NCI-H82 treated with DMSO at 0.1 percent for 48 hours (cell line): ENCODE measurements around the gene EPHA4.

ENCODE experiments used
- DNase-seq: peaks from one replicate; lab custom pipeline; 2025; ENCODE audit not compliant: unreplicated experiment; lab: John Stamatoyannopoulos, UW

Gene EPHA4

GRCh38 chr2:221506469-221506868, 65.6 kb downstream of the EPHA4 start:
- no peak for DNase-seq

DNA sequence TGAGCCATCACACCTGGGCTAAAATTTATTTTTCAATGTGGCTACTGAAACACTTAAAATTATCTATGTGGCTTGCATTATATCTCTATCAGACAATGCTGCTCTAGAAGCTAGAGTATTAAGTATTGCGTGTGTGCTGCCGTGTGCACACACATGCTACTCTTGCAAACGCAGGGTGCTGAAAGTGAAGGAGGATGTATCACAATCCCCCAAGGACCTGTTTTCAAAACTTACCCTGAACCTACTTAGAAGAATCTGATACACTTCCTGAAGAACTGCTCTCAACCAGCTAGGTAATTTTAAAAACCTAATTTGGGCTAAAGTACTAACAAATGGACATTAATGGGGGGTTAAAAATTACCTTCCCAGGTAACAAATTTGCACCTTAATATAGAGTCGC, 66.5 kb downstream of the EPHA4 start:
- no peak for DNase-seq

DNA sequence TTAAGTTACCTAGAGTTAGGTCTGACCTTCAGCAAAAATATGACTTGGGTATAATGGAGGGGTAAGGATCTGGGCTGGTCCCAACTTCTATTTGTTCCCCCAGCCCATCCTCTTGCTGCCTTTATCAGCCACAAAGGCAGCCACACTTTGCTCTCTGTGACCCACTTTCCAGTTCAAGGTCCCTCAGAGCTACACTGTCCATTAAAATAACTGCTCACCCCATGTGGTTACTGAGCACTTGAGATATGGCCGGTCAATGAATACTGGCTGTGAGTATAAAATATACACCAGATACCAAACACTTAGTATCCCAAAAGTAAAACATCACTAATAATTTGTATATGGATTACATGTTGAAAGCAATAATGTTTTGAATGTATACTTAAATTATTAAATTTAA, 67.2 kb downstream of the EPHA4 start:
- no peak for DNase-seq

DNA sequence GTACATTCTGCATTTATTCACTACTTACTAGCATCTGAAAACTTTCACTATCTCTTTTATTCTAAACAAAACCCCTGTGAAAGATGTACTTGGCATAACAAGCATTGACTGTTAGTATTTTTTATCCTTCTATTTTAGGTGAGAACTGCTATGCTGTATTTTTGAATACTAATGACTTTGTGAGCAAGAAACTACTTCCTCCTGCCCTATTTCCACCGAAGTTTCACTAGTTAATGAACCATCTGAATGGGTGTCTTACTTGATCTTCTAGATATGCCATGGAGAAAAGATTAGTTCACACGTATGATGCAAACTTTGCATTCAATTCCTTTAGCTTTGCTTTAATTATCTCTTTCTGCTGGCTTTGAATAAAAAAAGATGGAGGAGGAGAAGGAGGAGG, 68.1 kb downstream of the EPHA4 start:
- no peak for DNase-seq

GRCh38 chr2:221502270-221503010, 69.7 kb downstream of the EPHA4 start:
- DNase-seq: no peak

GRCh38 chr2:221501883-221502269, 70.2 kb downstream of the EPHA4 start:
- no peak for DNase-seq

- DNase-seq: no peak
These were observed 70.8 kb downstream of the EPHA4 start for GRCh38 chr2:221501210-221501882.

GRCh38 chr2:221500501-221501209, 71.4 kb downstream of the EPHA4 start:
- no peak for DNase-seq

DNA sequence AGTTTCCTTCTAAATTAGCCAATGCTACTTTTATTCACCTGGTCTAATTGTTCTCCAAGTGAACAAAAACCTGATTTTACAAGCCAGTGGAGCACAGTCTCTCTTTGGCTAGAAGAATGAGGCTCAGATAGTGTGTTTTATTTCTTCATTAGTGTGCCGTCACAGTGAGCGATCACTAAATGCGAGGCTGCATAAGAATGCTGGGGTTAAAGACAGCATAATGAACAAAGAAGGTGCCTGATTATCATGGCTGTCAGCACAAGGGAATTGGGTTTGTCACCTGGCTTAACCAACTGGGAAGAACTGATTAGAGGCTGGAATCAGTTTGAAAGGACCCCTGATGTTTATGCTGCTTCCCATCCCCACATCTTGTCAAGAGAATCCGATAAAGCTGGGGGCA, 76.4 kb downstream of the EPHA4 start:
- no peak for DNase-seq

DNA sequence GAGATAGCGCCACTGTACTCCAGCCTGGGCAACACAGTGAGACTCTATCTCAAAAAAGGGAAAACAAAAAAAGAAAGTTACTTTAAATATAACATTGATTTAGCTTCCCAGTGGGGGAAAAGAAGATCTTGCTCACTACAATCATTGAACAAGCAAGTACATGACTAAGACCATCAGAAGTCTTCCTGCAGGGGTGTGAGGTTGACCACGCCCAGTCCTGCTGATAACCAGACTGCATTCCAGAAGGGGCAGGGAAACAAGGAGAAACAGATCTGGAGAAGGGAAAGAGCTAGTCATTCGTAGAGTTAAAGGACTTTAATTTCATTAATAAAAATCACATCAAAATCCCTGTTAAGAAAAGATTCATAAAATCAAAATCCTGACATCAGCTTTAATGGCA, 77.5 kb downstream of the EPHA4 start:
- DNase-seq: no peak

GRCh38 chr2:221493391-221493790, 78.7 kb downstream of the EPHA4 start:
- DNase-seq: no peak

GRCh38 chr2:221492636-221493035, 79.5 kb downstream of the EPHA4 start:
- DNase-seq: no peak

DNA sequence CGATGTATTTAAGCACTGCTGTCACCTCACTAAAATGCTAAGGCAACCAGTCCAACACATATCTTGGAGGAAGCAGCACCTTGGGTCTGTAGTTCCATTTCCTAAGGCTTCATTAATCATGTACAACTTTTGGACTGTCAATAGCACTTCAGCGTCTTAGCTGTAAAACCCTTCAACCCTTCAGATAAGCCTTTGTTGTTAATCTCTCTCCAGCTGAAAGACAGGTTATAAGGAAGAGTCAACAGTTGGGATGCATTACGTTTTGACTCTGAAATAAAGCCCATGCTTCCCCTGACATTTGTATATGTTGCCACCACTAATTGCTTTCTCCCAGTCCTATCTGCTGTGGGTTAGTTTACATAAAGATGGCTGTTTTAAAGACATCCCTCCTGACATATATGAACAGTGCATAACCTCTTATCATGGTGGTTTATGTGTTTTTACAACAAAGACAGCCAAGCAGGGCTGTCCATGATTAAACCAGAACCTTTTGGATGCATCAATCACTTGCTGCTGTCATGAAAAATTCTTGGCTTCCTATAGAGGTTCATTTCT, 81.5 kb downstream of the EPHA4 start:
- DNase-seq: peak; percentile 54

DNA sequence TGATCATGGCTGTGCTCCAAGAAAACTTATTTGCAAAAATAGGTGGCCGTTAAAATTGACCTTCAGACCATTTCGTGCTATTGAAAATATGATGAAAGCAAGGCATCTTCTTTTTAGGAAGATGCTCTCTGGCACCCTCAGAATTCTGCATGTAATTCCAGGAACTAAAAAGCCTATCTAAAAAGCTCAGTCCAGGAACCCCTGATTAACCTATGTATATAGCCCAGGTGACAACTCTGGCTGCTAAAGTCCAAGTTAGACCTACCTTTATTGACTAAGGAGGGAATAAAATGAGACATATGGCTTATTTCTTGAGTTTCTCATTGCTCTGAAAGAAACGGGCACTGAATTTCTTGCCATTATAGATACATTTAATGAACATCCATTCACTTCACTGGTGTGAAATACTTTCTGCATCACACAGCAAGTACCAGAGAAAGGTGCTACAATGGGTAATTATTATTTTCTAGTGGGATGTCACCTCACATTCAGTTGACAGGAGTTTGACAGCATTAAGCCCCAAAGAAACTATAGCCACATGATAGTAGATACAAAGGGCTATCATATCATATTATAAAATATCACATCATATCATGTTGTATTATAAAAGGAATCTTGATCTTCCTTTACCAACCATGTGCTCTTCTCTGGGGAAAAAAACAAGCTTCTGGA, 83.8 kb downstream of the EPHA4 start:
- no peak for DNase-seq

DNA sequence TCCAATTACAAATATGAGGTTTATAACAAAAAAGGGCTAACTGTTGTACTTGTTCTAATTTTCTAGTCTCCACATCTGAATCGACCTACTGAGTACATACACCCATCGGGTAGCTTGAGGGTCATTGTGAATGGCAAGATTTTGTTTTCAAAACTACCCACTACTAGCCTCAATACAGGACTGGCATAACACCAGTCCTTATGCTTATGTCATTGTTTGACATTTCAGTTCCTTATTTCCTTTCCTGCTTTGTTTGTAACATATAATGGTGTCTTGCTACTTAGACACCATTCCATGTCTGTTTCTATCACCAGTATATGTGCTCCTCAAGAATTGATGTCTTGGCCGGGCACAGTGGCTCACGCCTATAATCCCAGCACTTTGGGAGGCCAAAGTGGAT, 86.0 kb downstream of the EPHA4 start:
- no peak for DNase-seq

GRCh38 chr2:221485503-221485870, 86.6 kb downstream of the EPHA4 start:
- DNase-seq: no peak

DNA sequence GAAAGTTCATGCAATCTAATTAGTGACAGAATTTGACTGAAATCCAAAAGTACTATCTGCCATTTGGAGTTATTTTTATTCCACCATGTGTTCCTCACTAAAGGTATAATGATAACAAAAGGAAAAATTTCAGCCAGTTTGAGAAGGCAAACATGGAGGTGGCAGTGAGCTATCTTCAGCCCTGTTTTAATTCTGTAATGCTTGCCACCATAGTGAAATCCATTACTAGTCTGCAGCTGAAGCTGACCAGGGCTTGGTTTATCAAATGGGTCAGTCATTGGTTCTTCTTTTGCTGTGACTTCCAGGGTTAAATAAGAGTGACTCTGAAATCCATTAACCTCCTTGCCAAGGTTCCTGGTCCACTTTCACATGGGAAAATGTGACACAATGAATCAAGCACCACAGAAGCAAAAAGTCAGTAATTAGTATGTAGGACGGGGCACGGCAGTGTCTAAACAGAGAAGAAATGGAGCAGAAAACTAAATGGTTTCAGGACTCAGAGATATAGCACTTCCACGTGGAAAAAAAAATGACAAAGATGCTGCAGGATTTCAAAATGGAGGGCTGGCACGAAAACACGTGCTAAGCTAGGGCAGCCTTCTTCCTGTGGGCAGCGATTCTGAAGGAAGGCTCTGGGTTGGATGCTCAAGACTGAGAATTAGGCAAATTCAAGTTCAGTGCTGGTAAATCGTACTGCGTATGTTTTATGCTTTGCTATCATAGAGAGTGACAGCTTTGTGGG, 87.2 kb downstream of the EPHA4 start:
- no peak for DNase-seq

- no peak for DNase-seq
These were observed 89.2 kb downstream of the EPHA4 start for GRCh38 chr2:221482666-221483455.

GRCh38 chr2:221480821-221481220, 91.3 kb downstream of the EPHA4 start:
- DNase-seq: no peak

GRCh38 chr2:221480163-221480562, 91.9 kb downstream of the EPHA4 start:
- no peak for DNase-seq
